Calu3 (cell line): ENCODE measurements around the gene SLC22A23. TPM values are rescaled to one million over a fixed set of nuclear protein-coding genes. Genes with fewer than 3 reads are reported as not detected.

Source experiments
- BruUV-seq: library from RNA; stranded (reverse); fragments of 400-500 nt; replicated peaks from 2 replicates; lab custom pipeline; 2021; lab: Mats Ljungman, UMichigan
- CTCF ChIA-PET: fragments of 300-600 bp; sonication (Branson Sonifier 250); formaldehyde crosslinking; loops from one replicate; lab custom pipeline; 2022; ENCODE audit warnings: antibody characterized with exemption; lab: Charles Lee
- DNase-seq: peaks from one replicate; pipeline ENCODE4 v3.0.0; 2022
- H3K27ac Mint-ChIP-seq: one replicate; pipeline ENCODE4 v1.8.0; 2022; ENCODE audit warnings: mixed read lengths; ENCODE audit not compliant: unreplicated experiment
- H3K27me3 Mint-ChIP-seq: one replicate; pipeline ENCODE4 v1.8.0; 2022; ENCODE audit warnings: mixed read lengths; ENCODE audit not compliant: unreplicated experiment
- H3K36me3 Mint-ChIP-seq: one replicate; pipeline ENCODE4 v1.8.0; 2022; ENCODE audit warnings: mild to moderate bottlenecking, moderate library complexity, mixed read lengths; ENCODE audit not compliant: insufficient read depth, unreplicated experiment
- H3K4me1 Mint-ChIP-seq: one replicate; pipeline ENCODE4 v1.8.0; 2022; ENCODE audit warnings: mild to moderate bottlenecking, low read depth, mixed read lengths; ENCODE audit not compliant: unreplicated experiment
- H3K4me3 Mint-ChIP-seq: one replicate; pipeline ENCODE4 v1.8.0; 2022; ENCODE audit warnings: mild to moderate bottlenecking, low read depth, moderate library complexity, mixed read lengths; ENCODE audit not compliant: unreplicated experiment
- H3K9me3 Mint-ChIP-seq: one replicate; pipeline ENCODE4 v1.8.0; 2022; ENCODE audit warnings: low read depth, mixed read lengths; ENCODE audit not compliant: unreplicated experiment
- CTCF ChIP-seq: fragments of 200-600 bp; IDR thresholded peaks from one replicate; pipeline ENCODE4 v1.8.0; 2022; ENCODE audit warnings: antibody characterized with exemption; ENCODE audit not compliant: unreplicated experiment
- intact Hi-C: fragments of 100-400 bp; cut with micrococcal nuclease; formaldehyde crosslinking; loops from one replicate; pipeline ENCODE4 v1.10.0; 2022; ENCODE audit not compliant: unreplicated experiment
- total RNA-seq: library from RNA; stranded (reverse); gene quantifications from 2 replicates; pipeline ENCODE4 v1.2.3, GENCODE V29; 2022

Gene SLC22A23
- total RNA-seq, 1 experiment from 2014 or later, result 3.9 TPM

GRCh38 chr6:3306848-3307247 lies 150.0 kb downstream of the SLC22A23 start:
- no peak for DNase-seq
- H3K27ac Mint-ChIP-seq, result no peak overlapping the region
- peaks cover 52% of the 10 kb centered on the region for H3K27me3 Mint-ChIP-seq
- no peak overlapping the region for H3K4me3 Mint-ChIP-seq
- H3K36me3 Mint-ChIP-seq, result no peaks in the 10 kb centered on the region
- TF ChIP-seq CTCF, result no peak
- intact Hi-C loops, result no loop called here
- CTCF ChIA-PET, result no interaction called here
- BruUV-seq, result no TSS peak
- H3K9me3 Mint-ChIP-seq, result no peaks in the 10 kb centered on the region
- H3K4me1 Mint-ChIP-seq, result no peaks in the 10 kb centered on the region

- TF ChIP-seq CTCF, result no peak
- CTCF ChIA-PET, result no interaction called here
- no TSS peak for BruUV-seq
- DNase-seq, result no peak
- intact Hi-C loops, result no loop called here
- H3K36me3 Mint-ChIP-seq, result no peaks in the 10 kb centered on the region
- H3K27ac Mint-ChIP-seq, result no peak overlapping the region
- no peaks in the 10 kb centered on the region for H3K9me3 Mint-ChIP-seq
- no peak overlapping the region for H3K4me3 Mint-ChIP-seq
- peaks cover 44% of the 10 kb centered on the region for H3K27me3 Mint-ChIP-seq
- H3K4me1 Mint-ChIP-seq, result no peaks in the 10 kb centered on the region
These were observed 151.0 kb downstream of the SLC22A23 start for GRCh38 chr6:3305831-3306230.

- Mint-ChIP-seq H3K36me3 (no peaks in the 10 kb centered on the region), H3K4me1 (no peaks in the 10 kb centered on the region), H3K27me3 (peaks cover 38% of the 10 kb centered on the region), H3K27ac (no peak overlapping the region), H3K9me3 (no peaks in the 10 kb centered on the region), H3K4me3 (no peak overlapping the region)
- DNase-seq, result no peak
- CTCF ChIA-PET, result no interaction called here
- BruUV-seq, result no TSS peak
- intact Hi-C loops, result no loop called here
- TF ChIP-seq CTCF, result no peak
These were observed 151.7 kb downstream of the SLC22A23 start for GRCh38 chr6:3305216-3305565.

- CTCF ChIA-PET, result no interaction called here
- intact Hi-C loops, result no loop called here
- no peak for DNase-seq
- H3K4me3 Mint-ChIP-seq, result no peak overlapping the region
- TF ChIP-seq CTCF, result no peak
- no peaks in the 10 kb centered on the region for H3K9me3 Mint-ChIP-seq
- H3K36me3 Mint-ChIP-seq, result no peaks in the 10 kb centered on the region
- H3K27ac Mint-ChIP-seq, result no peak overlapping the region
- no peaks in the 10 kb centered on the region for H3K4me1 Mint-ChIP-seq
- BruUV-seq, result no TSS peak
- peaks cover 38% of the 10 kb centered on the region for H3K27me3 Mint-ChIP-seq
These were observed 152.2 kb downstream of the SLC22A23 start for GRCh38 chr6:3304500-3305215.
